Ovary (tissue), 3 donors: ENCODE data around the gene IL24.
A peak's percentile ranks its signal among the peaks of the same experiment; 100 is the strongest.

ENCODE experiments used
- CTCF ChIP-seq, 3 donors: fragments of 450-650 bp in 2 of 3; fragments of 200-600 bp in 1 of 3; IDR thresholded peaks; one replicate each; pipeline versions ENCODE4 v1.5.1 to v1.8.0; 2016 to 2022; ENCODE audit warnings: antibody characterized with exemption in 3 of 3, mild to moderate bottlenecking in 1 of 3
- EP300 ChIP-seq: sonication (generic); formaldehyde crosslinking; IDR thresholded peaks from one replicate; pipeline ENCODE4 v1.6.1; 2017; ENCODE audit warnings: antibody characterized with exemption
- POLR2A ChIP-seq: fragments of 450-650 bp; IDR thresholded peaks from one replicate; pipeline ENCODE4 v1.6.1; 2017; ENCODE audit warnings: antibody characterized with exemption, mild to moderate bottlenecking, moderate library complexity
- donor health status: DM: no; HTN: no; CAD: no.

GRCh38 chr1:206911064-206911663, 13.9 kb downstream of the IL24 start:
- TF ChIP-seq CTCF (IDR thresholded peaks at IDR 0.05) (peak; percentile 42 to 49 (median 48)), POLR2A (no peak), EP300 (no peak)
